ENCODE results near the gene PDCD1LG2.

The PDCD1LG2 gene

DNA sequence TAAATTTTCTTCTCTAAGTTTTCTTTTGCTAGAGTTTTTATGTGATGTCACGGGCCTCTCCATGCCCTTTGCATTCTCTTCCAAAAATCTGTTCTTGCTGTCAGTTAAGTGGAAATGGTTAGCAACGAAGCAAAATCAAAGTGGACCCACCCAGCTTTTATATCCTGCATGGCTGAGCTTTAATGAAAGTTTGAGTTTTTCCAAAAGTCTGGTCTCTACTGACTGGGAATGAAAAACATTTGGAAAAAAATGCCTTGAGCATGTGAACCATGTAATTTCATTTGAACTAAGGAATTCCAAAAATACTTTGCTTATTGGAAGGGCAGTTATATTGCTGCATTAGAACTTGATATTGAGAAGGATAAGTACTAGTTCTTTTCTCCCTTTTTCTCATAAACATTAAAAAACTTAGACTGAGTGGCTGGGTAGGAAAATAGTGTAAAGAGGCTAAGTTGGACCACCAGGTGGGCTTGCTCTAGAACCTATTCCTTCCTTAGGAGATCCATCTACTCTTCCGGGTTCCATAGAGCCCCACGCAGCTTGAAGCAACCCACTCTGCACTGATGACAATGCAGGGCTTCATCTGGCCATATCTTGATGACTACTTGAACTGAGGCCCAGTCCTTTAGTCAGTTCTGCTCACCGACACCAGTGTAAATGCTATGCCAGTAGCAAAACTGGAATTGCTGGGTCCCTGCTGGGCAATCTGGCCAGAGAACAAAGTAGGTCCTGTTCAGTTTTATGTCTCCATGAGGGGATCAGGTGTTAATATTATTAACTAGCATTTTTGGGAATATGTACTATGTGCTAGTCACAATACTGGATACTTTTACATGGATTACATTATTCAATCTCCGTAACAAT is 101.2 kb downstream of the PDCD1LG2 start:
- DNase-seq (ENCODE audit: low read depth in 2 of 2): no peak

DNA sequence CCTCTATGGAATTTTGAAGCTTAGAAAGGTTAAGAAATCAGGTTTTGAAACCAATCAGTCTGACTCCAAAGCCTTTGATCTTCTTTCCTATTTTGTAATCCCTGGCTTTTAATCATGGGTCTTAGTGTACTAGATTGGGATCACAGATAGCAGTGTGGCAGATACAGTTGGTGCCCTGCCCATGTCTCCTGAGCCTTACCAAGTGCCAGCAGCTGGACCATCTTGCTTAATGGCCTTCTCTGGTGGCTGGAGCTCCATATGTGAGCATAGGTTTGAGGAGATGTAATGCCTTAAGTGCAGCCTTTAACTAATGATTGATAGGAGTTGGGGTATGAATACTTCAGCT is 101.8 kb downstream of the PDCD1LG2 start:
- DNase-seq (ENCODE audit: low read depth in 2 of 2): no peak

DNA sequence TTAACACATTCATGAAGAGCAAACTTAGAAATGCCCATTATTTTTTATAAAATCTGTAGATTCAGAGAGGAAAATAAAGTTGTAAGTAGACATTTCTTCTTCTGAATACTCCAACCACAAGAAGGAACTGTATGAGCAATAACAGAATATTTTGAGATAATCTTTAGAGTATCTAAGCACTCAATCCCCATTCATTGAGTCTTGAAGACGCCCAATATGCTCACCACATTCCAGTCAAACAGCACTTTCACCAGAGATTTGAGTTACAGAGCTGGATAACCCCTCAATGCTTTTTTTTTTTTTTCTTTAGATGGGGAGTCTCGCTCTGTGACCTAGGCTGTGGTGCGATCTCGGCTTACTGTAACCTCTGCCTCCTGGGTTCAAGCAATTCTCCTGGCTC is 103.9 kb downstream of the PDCD1LG2 start:
- DNase-seq (ENCODE audit: low read depth in 2 of 2): no peak

DNA sequence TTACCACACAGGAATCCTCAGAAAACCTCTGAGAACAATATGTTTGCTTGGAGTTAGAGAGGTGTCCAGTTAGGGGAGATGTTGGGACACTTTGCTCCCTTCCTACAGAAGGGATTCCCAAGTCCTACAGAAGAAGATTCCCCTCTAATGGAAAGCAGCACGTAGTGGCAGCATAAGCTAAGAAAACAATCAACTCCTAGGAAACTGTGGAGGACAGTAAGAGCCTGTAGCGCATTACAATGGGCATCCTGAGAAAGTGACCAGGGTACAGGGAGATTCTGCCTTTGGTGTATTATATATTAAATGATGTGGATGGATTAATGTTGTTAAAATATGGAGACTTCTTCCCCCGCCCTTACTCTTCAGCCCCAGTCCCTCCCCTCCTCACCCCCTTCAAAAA is 104.7 kb downstream of the PDCD1LG2 start:
- DNase-seq (ENCODE audit: low read depth in 2 of 2): no peak

DNA sequence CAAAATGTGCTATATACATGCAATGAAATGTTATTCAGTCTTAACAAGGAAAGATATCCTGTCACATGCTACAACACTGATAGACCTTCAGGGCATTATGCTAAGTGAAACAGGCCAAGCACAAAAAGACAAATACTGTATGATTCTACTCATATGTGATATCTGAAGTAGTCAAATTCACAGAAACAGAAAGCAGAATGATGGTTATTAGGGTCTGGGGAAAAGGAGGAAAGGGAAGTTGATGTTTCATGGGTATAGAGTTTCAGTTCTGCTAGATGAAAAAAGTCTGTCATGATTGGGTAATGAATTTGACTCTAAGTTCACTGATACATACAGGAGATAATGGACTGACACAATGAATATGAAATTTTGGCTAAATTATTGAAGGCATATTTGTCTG is 107.4 kb downstream of the PDCD1LG2 start:
- no peak for DNase-seq (ENCODE audit: low read depth in 2 of 2)

DNA sequence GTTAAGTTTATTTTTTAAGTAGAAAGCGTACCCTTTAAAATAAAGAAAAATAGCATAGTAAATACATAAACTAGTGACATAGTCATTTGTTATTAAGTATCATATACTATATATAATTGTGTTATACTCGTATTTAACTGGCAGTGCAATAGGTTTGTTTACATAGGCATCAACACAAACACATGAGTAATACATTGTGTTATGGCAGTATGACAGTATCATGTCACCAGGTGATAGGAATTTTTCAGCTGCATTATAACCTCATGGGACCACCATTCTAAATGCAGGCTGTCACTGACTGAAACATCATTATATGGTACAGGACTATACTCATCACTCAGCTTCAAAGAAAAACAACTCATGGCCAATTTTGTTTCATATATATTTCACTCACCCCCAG is 110.2 kb downstream of the PDCD1LG2 start:
- DNase-seq (ENCODE audit: low read depth in 2 of 2): no peak
